ENCODE measurements around the gene SPECC1L.
"Not testable (repeated sequence)": the region's sequence is repeated elsewhere in the genome, so short reads cannot be mapped to it uniquely, and the experiment has no call there.

- TF ChIP-seq POLR2A (IDR thresholded peaks at IDR 0.05; ENCODE audit: low read length); GATA1 (IDR thresholded peaks at IDR 0.05; ENCODE audit: low read depth, low read length): not testable (repeated sequence)
Measured at GRCh38 chr22:24294913-24295312, 24.3 kb downstream of the SPECC1L start.
